ENCODE results near the gene MAG.

Gene MAG

DNA sequence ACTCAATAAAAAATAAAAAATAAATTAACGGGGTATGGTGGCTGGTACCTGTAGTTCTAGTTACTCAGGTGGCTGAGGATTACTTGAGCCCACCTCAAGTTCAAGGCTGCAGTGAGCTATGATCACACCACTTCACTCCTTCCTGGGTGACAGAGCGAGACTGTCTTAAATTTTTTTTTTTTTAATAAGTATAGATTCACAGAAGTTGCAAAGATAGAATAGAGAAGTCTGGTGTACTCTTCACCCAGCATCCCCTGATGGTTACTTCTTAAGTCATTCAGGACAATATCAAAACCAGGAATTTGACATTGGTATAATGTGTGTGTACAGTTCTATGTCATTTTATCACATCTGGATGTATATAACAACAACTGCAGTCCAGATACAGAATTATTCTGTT, 29.3 kb downstream of the MAG start:
- H3K4me3 ChIP-seq (replicated peaks; ENCODE audit: insufficient read depth, low read length) = no peak overlapping the region
- TF ChIP-seq, protein P1, sequence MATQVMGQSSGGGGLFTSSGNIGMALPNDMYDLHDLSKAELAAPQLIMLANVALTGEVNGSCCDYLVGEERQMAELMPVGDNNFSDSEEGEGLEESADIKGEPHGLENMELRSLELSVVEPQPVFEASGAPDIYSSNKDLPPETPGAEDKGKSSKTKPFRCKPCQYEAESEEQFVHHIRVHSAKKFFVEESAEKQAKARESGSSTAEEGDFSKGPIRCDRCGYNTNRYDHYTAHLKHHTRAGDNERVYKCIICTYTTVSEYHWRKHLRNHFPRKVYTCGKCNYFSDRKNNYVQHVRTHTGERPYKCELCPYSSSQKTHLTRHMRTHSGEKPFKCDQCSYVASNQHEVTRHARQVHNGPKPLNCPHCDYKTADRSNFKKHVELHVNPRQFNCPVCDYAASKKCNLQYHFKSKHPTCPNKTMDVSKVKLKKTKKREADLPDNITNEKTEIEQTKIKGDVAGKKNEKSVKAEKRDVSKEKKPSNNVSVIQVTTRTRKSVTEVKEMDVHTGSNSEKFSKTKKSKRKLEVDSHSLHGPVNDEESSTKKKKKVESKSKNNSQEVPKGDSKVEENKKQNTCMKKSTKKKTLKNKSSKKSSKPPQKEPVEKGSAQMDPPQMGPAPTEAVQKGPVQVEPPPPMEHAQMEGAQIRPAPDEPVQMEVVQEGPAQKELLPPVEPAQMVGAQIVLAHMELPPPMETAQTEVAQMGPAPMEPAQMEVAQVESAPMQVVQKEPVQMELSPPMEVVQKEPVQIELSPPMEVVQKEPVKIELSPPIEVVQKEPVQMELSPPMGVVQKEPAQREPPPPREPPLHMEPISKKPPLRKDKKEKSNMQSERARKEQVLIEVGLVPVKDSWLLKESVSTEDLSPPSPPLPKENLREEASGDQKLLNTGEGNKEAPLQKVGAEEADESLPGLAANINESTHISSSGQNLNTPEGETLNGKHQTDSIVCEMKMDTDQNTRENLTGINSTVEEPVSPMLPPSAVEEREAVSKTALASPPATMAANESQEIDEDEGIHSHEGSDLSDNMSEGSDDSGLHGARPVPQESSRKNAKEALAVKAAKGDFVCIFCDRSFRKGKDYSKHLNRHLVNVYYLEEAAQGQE (IDR thresholded peaks at IDR 0.05; ENCODE audit: insufficient replicate concordance, low read depth) = no peak
- TF ChIP-seq, protein P2, sequence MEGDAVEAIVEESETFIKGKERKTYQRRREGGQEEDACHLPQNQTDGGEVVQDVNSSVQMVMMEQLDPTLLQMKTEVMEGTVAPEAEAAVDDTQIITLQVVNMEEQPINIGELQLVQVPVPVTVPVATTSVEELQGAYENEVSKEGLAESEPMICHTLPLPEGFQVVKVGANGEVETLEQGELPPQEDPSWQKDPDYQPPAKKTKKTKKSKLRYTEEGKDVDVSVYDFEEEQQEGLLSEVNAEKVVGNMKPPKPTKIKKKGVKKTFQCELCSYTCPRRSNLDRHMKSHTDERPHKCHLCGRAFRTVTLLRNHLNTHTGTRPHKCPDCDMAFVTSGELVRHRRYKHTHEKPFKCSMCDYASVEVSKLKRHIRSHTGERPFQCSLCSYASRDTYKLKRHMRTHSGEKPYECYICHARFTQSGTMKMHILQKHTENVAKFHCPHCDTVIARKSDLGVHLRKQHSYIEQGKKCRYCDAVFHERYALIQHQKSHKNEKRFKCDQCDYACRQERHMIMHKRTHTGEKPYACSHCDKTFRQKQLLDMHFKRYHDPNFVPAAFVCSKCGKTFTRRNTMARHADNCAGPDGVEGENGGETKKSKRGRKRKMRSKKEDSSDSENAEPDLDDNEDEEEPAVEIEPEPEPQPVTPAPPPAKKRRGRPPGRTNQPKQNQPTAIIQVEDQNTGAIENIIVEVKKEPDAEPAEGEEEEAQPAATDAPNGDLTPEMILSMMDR (IDR thresholded peaks at IDR 0.05; ENCODE audit: insufficient read depth, low read length) = no peak
- TF ChIP-seq SPI1 (IDR thresholded peaks at IDR 0.05; ENCODE audit: borderline replicate concordance, low read depth) (no peak), POLR2AphosphoS5 (IDR thresholded peaks at IDR 0.05; ENCODE audit: low read depth) (no peak), GABPA (IDR thresholded peaks at IDR 0.05; ENCODE audit: low read depth) (no peak)
- no peak for DNase-seq (ENCODE audit: low read depth in 1 of 2, low spot score in 1 of 2)
- H3K27ac ChIP-seq (replicated peaks) = no peak overlapping the region
- H3K27me3 ChIP-seq (ENCODE audit: insufficient read depth, poor library complexity, severe bottlenecking) = no peaks in the 10 kb centered on the region

DNA sequence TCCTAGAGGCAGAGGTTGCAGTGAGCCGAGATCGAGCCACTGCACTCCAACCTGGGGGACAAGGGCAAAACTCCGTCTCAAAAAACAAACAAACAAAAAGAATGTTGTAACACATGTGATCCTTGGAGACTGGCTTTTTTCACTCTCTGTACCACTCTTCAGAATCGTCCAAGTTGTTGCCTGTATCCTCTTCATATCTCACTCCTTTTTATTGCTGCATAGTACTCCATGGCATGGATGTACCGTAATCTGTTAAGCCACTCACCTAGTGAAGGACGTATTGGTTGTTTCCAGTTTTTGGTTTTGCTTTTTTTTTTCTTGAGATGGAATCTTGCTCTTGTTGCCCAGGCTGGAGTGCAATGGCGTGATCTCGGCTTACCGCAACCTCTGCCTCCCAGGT, 30.1 kb downstream of the MAG start:
- Histone ChIP-seq H3K27ac (replicated peaks) (no peak overlapping the region), H3K4me3 (replicated peaks; ENCODE audit: insufficient read depth, low read length) (no peak overlapping the region)

DNA sequence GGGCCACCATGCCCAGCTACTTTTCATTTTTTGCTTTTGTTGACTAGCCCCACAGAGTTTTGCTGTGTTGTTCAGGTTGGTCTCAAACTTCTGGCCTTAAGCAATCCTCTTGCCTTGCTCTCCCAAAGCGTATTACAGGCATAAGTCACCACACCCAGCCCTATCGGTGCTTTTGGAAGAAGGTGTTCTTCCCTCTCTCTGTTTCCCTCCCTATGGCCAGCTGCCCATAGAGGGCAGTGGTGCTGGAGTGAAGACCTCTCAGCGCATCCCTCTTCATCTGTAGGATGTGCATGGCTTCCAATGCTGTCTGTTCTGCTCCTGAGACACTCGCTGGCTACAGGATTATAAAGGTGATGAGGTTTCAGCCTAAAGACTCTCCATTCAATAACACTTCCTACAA, 35.7 kb downstream of the MAG start:
- TF ChIP-seq SPI1 (IDR thresholded peaks at IDR 0.05; ENCODE audit: borderline replicate concordance, low read depth) = no peak
- TF ChIP-seq, protein P2 (IDR thresholded peaks at IDR 0.05; ENCODE audit: insufficient read depth, low read length) = no peak
- TF ChIP-seq POLR2AphosphoS5 (IDR thresholded peaks at IDR 0.05; ENCODE audit: low read depth) = no peak
- TF ChIP-seq, protein P1 (IDR thresholded peaks at IDR 0.05; ENCODE audit: insufficient replicate concordance, low read depth) = no peak
- TF ChIP-seq GABPA (IDR thresholded peaks at IDR 0.05; ENCODE audit: low read depth) = no peak
- no peak for DNase-seq (ENCODE audit: low read depth in 1 of 2, low spot score in 1 of 2)
- Histone ChIP-seq H3K27me3 (ENCODE audit: insufficient read depth, poor library complexity, severe bottlenecking) (no peaks in the 10 kb centered on the region), H3K27ac (replicated peaks) (no peak overlapping the region), H3K4me3 (replicated peaks; ENCODE audit: insufficient read depth, low read length) (no peak overlapping the region)

More for the DNA sequence above, 30.1 kb downstream of the MAG start:
- no peaks in the 10 kb centered on the region for H3K27me3 ChIP-seq (ENCODE audit: insufficient read depth, poor library complexity, severe bottlenecking)
- no peak for DNase-seq (ENCODE audit: low read depth in 1 of 2, low spot score in 1 of 2)
- TF ChIP-seq, protein P2 (IDR thresholded peaks at IDR 0.05; ENCODE audit: insufficient read depth, low read length) = no peak
- no peak for TF ChIP-seq GABPA (IDR thresholded peaks at IDR 0.05; ENCODE audit: low read depth)
- TF ChIP-seq POLR2AphosphoS5 (IDR thresholded peaks at IDR 0.05; ENCODE audit: low read depth) = no peak
- TF ChIP-seq SPI1 (IDR thresholded peaks at IDR 0.05; ENCODE audit: borderline replicate concordance, low read depth) = no peak
- TF ChIP-seq, protein P1 (IDR thresholded peaks at IDR 0.05; ENCODE audit: insufficient replicate concordance, low read depth) = no peak

Data from HL-60 (cell line).